ENCODE results near the gene LYZL2.
A peak's percentile ranks its signal among the peaks of the same experiment; 100 is the strongest.
"Not testable (repeated sequence)": the region's sequence is repeated elsewhere in the genome, so short reads cannot be mapped to it uniquely, and the experiment has no call there.

LYZL2 gene

DNA sequence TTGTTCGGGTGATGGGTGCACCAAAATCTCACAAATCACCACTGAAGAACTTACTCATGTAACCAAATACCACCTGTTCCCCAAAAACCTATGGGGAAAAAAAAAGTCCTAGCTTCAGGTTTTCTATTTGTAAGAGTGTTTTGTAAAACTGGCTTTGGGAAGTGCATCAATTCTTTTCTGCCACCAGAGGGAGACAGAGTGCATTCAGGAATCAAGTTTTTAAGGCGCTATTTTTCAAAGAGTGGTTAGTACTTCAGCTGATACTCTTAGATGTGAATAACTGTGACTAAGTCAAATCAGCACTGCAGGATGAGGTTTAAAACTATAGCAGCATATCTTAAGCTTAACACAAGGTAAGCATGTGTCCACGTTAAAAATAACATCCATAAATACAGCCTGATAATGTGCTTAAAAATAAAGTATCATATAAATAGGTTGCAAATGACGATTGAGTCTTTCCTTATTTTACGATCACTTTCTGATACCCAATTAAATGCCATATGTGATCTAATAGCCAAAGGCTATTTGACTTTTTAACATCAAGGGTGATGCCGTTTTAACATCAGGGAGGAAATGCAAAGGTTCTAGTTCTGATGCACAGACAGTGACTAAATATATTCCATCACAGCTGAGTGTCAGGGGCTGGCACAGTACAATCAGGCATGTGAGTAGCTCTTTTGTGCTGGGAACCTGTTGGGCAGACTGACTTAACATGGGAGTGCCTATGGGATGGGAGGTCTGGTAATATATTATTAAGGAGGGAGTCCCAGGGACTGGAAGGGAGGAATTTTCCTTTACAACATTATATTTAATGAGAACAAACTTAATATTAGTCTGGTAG lies 10.6 kb upstream of the LYZL2 start:
- peak; percentile 38 for DNase-seq (ENCODE audit: low spot score)

DNA sequence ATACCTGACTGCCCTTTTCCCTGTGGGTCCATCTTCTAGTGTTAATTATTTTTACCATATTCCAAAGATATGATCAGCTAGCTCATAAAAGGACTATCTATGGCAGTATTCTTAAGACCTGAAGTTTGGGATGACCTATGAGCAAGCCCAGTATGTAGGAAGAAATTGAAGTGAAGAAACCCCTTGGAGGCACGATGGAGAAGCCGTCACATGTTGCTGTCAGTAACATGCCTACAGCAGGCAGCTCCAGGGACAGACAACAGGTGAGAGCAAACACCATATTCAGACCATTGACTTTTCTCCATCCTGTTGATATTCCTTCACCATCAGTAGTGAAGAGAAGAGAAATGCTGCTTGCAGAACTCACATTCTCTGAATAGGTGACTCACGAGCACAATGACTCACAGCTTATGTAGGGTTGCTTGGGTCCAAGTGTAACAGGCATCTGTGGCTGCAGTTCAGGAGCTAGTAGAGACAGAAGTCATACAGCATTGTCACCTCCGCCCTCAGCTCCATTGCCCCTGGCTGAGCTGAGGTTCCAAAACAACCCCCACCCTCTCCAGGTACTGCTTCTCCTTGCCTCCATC lies 8.4 kb upstream of the LYZL2 start:
- peak; percentile 69 for DNase-seq (ENCODE audit: low spot score)

DNA sequence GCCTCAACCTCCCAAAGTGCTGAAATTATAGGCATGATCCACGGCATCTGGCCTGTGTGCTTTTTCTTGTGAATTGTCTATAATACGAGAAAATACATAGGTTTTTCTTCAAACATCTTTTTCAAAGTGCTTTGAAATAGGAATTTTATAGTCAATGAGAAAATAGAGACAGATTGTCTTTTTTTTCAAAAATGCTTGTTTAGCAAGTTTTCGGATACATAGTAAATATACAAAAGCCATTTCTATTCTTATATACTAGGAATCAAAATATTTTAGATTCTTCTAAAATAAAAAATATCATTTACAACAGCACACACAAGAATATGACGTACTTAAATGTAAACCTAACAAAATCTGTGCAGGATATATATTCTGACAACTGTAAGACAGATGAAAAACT lies 1.6 kb upstream of the LYZL2 start:
- DNase-seq (ENCODE audit: low spot score): no peak

DNA sequence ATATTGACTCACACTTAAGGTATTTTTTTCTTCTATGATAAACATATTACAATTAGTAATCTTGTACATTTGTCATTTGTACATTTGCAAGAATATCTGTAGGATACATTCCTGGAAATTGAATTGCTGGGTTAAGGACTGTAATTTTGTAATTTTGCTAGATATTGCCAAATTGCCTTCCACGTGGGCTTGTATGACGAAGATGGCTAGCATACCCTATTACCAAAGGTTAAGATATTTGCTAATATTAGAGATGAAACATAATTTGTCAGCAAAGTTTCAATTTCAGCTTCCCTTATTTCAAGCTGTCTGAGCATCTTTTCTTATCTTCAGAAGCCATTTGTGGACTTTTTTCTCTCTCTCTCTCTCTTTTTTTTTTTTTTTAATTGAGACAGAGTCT lies 1.0 kb upstream of the LYZL2 start:
- no peak for DNase-seq (ENCODE audit: low spot score)

DNA sequence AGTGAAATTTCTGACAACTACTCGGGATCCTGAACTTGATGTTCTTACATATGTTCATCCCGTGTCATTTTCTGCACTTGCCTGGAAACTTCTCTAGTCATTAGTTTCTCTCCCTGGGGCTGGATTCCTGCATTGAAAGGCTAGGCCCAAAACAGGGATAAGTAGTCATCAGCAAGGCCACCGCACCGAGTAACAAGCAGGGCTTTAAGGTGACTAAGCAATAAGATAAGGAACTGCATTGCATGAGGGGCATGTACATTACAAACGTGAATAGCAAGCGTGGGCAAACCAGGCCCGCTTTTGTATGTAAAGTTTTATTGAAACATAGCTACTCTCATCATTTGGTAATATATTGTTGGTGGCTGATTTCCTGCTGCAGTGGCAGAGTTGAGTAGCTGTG lies 977 bp downstream of the LYZL2 start:
- DNase-seq (ENCODE audit: low spot score): not testable (repeated sequence)

DNA sequence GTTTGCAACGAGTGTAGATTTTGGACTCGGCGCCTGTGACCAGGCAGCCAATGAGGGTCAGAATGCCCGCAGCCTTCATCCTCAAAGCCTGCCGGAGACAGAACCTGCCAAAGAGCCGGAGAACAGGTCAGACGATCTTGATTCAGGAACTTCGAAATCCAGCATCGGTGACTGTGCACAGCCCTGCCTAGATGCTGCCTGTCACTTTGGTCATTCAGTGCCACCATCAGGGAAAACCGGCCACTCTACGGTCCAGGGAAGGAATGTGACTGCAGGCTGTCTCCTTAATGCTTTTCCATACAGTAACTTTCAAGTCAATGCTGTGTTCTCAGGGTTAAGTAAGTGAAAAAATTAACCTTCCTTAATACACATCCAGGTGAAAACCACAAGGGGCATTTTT lies 2.7 kb downstream of the LYZL2 start:
- not testable (repeated sequence) for DNase-seq (ENCODE audit: low spot score)

DNA sequence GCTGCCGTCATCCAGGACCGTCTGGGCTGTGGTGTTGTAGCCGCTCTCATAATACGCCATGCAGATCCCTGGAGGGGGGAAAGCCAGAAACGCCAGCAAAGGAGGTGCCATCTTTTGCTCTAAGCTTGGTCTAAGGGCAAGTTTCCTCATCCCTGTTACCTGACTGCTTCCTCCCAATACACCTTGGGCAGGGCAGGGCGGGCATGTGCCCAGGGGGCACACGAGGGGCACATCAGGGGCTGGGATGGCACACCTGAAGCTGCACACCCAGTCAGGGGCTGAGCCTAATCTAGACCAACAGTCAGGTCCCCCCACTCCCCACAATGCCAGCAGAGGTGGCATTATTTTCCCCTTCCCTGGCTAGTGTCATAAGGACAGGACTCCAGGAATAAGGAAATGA lies 3.4 kb downstream of the LYZL2 start:
- not testable (repeated sequence) for DNase-seq (ENCODE audit: low spot score)

DNA sequence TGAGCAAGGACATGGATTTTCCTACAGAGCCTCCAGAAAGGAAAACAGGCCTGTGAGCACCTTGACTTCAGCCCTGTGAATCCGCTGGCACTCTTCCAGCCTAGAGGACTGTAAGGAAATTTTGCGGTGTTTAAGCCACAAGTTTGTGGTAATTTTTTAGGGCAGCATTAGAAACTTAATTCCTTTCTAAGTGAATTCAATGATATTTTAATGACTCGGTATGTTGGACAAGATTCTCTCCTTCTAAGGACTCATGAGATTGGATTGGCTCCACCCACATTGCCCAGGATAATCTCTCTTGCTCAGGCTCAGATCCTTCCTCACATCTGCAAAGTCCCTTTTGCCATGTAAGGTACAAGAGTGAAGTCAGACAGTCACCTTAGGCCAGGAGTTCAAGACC lies 4.5 kb downstream of the LYZL2 start:
- DNase-seq (ENCODE audit: low spot score): no peak

DNA sequence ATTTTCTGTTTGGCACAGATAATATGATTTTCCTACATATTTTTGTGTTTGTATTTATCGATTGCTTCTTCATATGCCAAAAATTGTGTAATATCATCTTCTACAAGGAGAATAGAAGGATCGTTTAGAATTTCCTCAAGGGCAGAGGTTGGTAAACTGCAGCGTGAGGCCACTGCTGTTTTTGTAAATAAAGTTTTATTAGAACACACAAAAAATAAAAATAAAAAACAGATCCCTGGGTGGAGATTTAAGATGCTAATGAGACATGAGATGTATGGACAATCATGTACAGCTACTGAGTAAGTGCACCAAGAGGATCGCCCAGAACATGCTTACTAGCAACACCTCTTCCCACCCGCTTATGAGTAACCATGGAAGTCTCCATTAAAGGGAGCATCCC lies 9.6 kb downstream of the LYZL2 start:
- DNase-seq (ENCODE audit: low spot score): no peak

DNA sequence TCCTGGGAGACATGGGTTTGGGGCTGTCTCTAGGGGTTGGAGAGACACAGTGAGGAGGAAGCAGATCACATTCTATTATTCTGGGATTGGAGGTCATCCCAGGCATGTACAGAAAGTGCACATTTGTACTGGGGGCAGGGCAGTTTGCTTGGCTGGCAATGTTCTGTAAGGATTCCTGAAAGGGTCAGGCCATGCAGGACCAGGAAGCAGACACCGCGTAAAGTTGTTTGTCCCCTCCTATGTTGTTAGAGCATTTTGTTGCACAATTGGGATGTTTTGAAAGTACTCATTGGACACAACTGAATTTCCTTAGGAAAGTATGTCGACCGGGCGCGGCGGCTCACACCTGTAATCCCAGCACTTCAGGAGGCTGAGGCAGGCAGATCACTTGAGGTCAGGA lies 12.5 kb downstream of the LYZL2 start:
- DNase-seq (ENCODE audit: low spot score): no peak

DNA sequence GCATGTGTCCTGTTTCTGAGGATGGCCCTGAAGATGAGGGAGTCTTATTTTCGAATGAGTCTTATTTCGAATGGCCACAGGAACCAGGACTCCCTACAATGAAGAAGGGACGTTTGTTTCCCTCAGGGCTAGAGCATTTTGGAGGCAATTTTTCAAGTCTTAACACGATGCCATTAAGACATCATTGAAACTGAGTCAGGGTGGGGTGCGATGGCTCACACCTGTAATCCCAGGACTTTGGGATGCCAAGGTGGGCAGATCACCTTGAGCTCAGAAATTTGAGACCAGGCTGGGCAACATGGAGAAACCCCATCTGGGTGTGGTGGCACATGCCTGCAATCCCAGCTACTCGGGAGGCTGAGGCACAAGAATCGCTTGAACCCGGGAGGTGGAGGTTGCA lies 18.5 kb downstream of the LYZL2 start:
- DNase-seq (ENCODE audit: low spot score): not testable (repeated sequence)

DNA sequence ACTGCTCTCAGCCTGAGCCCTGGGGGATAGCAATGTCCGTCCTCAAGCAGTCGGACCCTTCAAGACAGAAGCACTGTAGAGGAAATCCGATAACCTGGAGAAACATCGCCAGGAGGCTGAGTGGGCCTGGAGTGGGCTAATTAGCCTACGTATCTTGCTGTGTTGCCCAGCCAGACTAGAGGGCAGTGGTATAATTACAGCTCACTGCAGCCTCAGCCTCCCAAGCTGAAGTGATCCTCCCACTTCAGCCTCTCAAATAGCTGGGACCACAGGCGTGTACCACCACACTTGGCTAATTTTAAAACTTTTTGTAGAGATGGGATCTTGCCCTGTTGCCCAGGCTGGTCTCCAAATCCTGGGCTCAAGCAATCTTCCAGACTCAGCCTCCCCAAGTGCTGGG lies 21.7 kb downstream of the LYZL2 start:
- no peak for DNase-seq (ENCODE audit: low spot score)

DNA sequence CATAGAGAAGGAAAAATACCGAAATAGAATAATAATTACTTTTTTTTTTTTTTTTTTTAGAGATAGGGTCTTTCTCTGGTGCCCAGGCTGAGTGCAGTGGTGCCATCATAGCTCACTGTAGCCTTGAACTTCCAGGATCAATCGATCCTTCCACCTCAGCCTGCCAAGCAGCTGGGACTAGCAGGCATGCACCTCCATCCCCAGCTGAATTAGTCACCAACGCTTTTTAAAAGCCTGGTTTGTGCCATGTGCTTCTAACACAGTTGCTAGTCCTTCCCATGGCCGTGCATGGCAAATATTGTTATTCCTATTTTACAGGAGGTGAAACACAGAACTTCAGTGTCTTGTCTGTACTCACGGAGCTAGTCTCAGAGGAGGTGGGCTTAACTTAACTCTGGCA lies 23.2 kb downstream of the LYZL2 start:
- DNase-seq (ENCODE audit: low spot score): no peak

DNA sequence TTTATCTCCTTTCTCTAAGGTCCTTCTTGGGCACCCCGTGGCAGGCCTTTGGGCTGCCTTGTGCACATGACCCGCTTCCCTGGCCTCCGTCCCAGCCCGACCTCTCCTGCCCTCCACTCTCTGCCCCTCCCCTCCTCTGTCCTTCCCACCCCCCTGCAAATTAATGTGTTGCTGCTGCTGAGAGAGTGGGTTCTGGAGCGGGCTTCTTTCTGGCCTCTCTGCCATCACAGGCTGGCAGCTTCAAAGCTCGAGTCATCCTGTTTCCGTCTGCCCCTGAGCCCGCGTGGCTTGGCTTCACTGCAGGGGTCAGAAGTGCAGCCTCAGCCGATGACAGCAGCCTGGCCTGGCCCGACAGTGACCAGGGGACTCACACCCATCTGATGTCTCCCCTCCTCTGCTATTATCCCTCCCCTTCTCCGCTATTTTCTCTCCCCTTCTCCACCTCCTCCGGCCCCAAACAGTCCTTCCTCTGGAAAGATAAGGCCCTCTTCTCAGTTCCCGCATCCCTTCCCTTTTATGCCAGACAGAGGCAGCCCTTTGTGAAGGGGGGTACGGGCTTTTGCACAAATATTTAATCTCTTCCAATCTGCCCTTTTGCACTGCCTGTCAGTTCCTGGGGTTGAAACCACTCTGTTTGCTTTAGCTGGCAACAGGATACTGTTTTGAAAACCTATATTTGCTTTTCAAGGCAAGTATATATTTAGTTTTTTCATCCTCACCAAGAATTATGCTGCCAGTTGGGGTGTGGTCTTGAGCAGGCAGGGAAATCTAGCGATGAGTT lies 24.0 kb downstream of the LYZL2 start:
- not testable (repeated sequence) for DNase-seq (ENCODE audit: low spot score)

DNA sequence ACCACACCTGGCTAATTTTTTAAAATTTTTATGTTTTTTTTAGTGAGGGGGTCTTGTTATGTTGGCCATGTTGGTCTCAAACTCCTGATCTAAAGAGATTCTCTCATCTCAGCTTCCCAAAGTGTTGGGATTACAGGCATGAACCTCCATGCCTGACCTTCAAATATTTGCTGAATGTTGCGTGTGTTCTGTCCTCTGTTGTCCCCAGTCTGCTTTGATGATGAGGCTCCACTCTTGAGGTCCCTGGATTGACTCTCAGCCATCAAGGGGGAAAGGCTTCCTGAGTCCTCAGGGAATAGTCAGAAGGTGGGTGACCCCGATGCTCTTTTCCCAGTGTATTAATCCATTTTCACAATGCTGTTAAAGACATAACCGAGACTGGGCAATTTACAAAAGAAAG lies 26.0 kb downstream of the LYZL2 start:
- DNase-seq (ENCODE audit: low spot score): no peak

DNA sequence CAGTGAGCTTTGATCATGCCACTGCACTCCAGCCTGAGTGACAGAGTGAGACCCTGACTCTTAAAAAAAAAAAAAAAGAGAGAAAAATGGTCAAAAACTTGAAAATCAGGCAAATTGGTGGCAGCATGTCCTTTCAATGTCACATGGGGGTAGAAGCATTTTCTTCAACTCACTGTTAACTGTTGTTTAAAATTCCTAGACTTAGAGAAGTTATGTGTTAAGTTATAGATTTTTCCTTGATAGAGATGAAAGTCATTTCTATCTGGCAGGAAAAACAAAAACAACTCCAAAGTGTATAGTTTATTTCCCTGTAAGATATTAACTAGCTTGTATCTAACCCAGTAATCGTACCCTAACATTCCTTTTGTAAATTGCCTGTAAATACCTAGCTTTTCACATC lies 26.8 kb downstream of the LYZL2 start:
- no peak for DNase-seq (ENCODE audit: low spot score)

DNA sequence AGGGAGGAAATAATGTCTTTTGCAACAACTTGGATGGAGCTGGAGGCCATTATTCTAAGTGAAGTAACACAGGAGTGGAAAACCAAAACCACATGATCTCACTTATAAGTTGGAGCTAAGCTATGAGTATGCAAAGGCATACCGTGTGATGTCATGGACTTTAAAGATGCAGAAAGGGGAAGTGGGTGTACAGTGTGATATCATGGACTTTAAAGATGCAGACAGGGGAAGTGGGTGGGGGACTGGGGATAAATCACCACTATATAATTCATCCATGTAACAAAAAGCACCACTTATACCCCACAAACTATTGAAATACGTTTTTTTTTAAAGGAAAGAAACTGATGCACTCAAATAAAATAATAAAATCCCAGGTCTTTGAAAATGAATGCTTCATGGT lies 29.5 kb downstream of the LYZL2 start:
- DNase-seq (ENCODE audit: low spot score): no peak

DNA sequence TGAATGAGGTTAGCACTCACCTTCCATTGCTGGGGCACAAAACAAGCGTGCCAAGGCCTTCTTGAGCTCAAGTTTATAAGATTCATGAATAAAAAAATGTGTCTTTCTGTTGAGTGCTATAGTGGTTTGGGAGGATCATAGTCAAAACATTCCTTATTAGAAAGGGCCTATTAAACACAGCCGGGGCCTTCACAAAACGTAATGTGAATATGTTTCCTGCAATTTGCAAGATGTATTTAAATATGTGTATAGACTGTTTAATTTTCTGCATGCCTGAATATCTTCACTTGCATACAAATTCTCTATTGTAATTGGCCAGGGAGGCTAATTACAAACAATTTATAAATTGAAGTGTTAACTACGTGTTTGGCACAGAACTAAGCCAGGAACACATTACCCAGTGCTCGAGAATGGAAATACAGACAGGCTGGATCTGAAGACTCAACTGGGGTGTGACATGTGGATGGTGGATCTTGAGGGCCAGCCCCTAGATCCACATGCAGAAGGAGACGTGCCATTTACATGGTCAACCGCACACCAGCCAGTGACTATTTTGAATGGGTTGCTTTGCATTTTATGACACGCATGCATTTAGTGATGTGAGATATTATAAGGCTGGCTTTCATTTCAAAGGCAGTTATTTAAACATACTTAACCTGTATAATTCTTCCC lies 31.3 kb downstream of the LYZL2 start:
- DNase-seq (ENCODE audit: low spot score): no peak

DNA sequence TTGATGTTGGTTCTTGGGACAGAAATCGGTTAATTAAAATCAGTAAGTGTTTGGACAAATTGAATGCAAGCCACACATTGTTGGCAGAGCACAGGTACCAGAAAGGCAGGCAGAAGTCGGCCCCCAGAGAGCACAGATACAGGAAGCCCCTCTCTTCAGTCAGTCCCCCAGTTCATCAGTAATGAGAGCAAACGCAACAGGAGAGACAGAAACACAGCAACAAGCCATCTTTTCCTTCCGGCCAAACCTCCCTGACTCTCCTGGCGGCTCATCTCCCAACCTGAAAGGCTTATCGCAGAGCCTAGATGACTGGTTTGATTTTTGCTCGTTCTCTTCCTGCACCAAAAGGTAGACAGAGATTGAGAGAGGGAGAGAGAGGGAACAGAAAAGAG lies 32.1 kb downstream of the LYZL2 start:
- not testable (repeated sequence) for DNase-seq (ENCODE audit: low spot score)

DNA sequence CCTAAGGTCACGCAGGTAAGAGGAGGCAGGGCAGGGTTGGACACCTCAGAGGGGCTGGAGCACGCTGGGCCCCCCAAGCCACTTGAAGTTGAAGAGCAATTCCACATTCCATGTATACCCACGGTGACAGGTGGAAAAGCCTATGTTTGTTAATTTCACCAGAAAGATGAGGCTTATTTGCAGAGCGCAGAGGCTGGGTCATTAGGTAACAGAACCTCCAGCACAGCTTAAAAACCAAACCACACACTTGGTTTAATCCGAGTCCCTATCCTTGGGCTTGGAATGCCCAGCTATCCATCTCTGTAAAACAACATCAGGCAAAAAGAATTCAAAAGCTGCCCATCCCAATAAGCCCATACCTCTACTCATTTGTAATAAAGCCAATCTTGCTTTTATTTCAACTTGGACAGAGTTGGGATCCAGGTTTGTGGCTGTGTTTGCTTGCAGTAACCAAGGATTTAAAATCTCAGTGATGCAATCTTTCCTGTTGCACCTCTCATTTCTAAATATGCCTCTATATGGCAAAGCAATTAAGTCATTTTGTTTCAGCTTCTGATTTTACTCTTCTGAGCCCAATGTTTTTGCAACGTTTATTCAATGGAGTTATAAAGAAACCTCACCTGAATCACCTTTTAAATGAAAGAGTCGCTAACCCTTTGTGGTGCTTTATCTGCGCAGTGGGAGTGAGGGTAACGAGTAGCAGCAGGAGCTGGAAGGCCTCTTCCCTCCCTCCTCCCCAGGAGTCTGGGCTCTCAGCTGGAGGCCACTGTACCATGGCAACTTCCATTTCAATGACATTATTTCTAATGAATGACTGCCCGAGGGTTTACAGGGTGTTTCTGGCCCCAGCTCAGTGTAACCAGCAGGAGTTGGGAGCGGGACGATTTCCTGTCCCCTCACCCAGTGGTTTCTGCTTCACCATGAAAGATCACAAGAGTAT lies 32.8 kb downstream of the LYZL2 start:
- not testable (repeated sequence) for DNase-seq (ENCODE audit: low spot score)

DNA sequence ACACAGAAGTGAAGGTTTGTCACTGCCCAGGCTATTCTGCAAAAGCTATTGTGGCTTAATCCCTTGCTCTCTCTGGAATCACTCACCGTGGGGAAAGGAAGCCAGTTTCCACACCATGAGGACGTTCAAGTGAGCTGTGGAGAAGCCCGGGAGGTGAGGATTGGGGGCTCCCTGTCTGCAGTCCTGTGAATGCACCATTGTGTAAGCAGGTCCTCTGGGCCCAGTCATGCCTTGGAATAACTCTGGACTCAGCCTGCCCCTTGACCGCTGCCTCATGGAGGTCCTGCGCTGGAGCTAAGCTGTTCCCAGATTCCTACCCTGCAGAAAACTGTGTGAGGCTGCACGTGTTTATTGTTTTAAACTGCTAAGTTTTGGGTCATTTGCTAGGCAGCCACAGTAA lies 33.5 kb downstream of the LYZL2 start:
- no peak for DNase-seq (ENCODE audit: low spot score)

All from hepatic stellate cell (primary cell).